CD4-positive, alpha-beta T cell treated with Interleukin-10 for 1 hour (primary cell): ENCODE results near the gene CLEC20A.

Experiments
- DNase-seq: peaks from one replicate; pipeline ENCODE4 v3.0.0-alpha.2; 2020

CLEC20A gene

DNA sequence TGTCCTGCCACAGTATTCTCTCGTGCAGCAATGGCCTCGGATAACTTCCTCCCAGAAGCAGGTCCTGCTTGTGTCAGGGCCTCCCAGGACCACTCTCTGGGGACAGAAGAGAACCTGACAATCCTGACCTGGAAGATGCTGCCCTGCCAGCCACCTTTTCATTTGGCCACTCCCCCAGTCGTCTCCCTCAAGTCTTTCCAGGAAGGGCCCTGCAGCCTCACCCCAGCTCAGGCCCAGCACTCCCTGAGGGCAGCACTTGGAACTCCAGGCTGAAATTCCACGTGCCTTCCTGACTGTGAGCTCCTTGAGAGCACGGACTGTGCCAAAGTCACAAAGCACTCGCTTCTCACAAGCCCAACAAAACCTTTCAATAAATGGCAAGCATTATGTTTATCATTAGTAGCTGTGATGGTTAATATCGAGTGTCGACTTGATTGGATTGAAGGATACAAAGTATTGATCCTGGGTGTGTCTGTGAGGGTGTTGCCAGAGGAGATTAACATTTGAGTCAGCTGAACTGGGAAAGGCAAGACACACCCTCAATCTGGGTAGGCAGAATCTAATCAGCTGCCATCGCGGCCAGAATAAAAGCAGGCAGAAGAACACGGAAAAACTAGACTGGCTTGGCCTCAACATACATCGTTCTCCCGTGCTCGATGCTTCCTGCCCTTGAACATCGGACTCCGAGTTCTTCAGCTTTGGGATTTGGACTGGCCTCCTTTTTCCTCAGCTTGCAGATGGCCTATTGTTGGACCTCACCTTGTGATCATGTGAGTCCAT, 2.3 kb upstream of the CLEC20A start:
- no peak for DNase-seq

DNA sequence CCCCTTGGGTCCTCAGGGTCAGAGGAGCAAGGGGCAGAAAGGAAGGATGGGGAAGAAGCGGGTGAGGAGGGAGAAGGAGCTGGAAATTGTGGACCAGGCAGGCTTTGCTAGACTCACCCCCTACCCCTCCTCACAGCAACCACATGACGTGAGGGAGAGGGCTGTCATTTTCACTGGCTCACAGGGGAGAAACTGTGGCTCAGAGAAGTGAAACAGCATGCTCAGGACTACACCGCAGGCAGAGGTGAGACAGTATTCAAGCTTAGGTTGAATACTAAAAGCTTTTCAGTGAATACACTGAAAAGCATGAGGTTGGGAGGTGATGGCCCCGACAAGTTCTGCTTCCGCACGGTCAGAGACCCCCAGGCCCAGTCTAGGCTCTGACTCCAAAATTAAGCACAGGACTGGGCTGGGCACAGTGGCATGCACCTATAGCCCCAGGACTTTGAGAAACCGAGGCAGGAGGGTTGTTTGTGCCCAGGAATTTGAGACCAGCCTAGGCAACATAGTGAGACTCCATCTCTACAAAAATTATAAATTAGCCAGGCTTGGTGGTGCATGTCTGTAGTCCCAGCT, 1.2 kb upstream of the CLEC20A start:
- DNase-seq = no peak

DNA sequence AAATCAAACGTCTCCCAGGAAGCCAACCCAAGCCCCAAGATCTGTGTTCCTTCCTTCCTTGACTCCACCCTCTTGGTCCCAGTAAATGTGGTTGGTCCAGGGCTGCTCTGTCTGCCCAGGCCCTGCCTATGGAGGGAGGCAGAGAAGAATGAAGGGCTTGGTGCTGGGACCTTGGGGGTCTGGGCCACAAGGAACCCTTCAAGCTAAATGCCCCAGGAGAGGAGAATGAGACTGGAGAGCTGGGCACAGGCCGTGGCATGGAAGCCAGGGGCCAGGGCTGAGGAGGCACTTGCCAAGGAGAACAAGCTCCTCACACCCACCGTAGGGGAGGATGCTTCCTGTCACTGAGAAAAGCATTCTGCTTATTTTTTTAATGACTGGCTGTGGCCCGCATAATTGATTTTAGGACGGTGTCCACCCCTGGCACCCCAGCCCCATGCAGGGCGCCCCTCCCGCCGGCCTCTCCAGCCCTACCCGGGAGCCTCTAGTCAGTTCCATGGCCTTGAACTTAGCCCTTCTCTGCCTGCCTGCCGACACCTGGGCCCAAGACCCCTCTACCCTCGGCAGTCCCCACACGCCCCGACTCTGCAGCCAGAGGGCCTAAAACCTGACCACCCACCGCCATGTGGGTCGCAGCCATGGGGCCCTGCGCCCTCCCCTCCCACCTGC, 889 bp downstream of the CLEC20A start:
- no peak for DNase-seq

DNA sequence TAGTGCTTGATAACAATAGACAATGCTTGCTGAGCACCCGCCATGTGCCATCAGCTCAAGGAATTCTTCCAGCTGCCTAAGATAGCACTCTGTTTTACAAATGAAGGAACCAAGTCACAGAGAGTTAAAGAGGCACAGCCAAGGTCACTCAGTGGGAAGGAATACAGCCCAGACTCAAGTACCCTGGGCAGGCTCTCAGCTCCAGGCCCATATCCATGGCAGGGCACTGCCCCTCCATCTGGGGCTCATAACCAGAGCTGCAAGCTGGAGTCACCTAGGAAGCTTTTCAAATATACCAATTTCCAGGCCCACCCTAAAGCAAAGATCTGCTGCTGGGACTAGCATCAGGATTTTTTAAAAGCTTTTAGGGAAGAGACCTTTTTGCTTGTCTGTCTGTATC, 1.6 kb downstream of the CLEC20A start:
- DNase-seq = no peak

DNA sequence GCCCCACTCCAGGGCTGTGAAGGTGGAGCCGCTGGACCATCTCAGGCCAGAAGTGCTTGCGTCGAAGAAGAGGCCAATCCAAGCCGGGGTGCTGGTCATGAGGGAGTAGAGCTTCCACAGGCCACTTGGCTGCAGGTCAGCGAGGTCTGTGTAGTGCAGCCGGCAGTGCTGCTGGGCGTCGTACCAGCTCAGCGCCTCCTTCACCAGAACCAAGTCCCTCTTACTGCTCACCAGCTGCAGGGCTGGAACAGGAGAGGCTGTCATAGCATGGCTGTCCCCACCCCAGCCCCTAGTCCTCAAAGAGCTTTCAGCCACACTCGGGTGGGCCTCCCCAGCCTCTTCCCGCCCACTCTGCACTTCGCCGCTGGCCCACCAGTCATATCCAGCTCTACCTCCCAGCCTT, 2.2 kb downstream of the CLEC20A start:
- DNase-seq = no peak

DNA sequence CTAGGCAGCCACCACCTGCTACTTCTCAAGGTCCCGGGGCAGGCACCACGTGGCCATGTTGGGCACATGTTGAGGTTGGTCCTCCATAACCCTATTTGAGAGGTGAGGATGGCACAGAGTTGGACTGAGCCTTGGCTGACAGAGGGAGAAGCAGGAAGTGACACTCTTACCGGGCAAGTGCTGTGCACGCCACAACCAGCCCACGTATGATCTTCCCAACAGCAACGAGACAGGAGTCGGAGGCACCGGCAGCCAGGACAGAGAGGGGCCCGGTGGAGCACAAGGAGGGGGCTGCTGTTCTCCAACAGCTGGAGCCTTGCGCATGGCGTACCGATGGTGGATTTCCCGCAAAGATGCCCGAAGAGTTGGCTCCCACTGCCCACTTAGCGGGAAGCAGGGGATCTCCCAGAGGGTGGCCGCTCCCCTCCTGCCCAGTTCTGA, 3.4 kb downstream of the CLEC20A start:
- DNase-seq = no peak

DNA sequence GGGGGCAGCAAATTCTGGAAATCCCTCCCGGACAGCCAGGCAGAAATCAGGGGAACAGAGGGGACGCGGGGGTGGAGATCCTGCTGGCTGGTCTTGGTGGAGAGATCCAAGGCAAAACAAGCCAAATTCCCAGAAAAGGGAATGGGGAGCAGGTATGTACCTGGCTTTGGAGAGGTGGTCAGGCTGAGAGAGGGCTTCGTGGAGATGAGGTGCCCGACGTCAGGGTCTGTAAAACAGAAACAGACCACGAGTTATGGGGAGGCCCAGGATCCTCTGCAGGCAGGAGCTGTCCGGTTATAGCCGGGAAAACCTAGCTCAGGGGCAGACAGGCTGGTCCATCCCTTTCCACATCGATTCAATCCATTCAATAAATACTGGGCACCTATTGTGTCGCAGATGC, 4.4 kb downstream of the CLEC20A start:
- DNase-seq = no peak

DNA sequence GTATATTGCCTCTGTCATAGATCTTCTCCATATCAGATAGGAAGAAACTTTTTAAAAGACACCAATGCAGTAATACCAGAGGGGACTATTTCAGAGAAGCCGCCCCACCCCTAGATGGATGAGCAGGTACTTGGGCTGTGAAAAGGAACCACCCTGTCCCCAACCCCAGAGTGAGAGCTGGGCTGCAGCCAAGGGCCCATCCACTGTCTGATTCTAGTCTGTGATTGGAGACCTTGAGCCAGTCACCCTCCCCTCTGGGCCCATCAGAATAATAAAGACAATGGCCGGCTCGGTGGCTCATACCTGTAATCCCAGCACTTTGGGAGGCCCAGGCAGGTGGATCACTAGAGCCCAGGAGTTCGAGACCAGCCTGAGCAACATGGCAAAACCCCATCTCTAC, 5.0 kb downstream of the CLEC20A start:
- no peak for DNase-seq

DNA sequence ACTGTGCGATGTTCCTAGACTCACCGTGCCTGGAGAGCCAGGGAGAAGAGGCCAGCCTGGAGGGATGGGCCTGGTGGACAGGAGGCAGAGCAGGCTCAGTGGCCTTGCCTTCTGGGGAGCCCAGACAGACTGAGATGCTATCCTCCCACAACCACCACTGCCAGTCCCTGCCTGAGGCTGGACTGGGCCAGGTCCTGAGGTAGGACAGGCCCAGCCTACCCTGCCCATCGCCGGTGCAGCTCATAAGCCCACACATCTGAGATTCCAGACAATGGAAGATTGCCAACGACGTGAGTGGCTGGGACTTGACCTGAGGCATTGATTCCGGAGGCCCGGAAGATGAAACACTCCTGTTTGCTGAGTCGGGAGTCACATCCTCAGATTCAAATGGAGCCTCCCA, 5.8 kb downstream of the CLEC20A start:
- no peak for DNase-seq

DNA sequence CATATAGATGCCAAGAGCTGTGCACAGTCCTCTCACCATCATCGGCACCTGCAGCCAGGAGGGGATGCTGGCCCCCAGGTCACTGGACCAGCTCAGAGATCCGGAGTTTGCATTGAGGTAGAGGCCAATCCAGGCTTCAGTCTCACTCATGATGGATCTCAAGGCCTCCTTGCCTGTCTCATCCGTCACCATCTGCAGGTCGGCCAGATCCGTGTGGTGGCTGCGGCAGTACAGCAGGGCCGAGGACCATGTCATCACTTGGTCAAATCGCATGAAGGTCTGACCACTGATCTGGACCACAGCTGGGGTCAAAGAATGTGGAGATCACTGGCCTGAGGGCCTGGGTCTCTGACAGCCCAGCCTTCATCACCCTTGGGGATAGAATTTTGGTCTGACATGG, 6.6 kb downstream of the CLEC20A start:
- DNase-seq = no peak

DNA sequence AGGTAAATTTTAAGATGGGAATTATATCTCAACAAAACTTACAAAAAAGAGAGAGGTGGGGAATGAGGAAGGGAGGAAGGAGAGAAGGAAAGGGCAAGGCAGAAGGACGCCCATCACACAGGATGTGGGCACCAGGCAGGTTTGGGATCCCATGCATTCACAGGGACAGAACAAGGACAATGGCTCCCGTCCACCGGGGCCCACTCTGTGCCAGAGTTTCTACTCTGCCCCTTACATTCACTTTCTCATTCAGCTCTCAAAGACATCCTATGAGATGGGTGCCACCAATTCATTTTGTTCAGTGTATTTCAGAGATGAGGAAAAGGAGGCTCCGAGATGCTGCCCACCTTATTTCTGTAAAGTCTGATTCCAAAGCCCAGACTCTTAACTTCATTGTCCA, 7.4 kb downstream of the CLEC20A start:
- no peak for DNase-seq

DNA sequence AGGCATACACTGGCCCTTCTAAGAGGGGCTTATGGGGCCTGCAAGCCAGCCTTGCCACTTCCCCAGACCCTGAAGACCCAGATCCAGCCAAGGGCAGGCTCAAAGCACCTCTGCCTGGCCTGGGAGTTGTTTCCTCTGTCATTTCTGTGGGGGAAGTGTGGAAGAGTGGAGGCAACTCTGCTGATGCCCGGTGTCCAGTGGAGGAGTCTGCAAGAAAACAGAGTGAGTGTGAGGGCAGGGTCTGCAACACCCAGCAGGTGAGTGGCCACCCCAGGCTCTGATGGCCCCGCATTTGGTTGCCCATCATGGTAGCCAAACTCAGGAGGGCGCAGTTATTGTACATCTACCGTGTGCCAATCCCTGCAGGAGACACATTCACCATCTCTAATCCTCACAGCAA, 8.4 kb downstream of the CLEC20A start:
- DNase-seq = no peak

DNA sequence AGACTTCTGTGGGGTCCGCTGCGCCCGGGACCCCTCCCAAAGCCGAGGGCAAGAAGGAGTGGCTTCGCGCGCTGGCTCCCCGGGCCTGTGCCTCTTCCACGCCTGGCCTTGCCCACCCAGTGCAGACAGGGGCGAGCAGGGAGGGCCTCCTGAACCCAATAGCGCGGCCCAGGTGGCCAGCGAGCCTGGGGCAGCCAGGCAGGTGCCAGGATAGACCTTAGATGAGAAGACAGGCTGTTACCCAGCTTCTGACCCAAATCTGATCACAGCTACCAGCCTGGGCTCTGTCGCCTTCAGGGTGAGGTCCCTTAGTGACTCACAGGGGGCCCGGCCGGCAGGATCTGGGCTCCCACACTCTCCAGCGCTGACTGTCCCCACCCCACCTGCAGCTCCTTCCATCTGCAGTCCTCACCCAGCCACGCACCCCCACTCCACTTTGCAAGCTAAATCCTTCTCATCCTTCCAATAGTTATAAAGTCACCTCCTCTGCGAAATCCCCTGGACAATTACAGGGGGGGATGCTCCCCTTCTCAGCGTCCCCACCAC, 9.6 kb downstream of the CLEC20A start:
- DNase-seq = no peak

DNA sequence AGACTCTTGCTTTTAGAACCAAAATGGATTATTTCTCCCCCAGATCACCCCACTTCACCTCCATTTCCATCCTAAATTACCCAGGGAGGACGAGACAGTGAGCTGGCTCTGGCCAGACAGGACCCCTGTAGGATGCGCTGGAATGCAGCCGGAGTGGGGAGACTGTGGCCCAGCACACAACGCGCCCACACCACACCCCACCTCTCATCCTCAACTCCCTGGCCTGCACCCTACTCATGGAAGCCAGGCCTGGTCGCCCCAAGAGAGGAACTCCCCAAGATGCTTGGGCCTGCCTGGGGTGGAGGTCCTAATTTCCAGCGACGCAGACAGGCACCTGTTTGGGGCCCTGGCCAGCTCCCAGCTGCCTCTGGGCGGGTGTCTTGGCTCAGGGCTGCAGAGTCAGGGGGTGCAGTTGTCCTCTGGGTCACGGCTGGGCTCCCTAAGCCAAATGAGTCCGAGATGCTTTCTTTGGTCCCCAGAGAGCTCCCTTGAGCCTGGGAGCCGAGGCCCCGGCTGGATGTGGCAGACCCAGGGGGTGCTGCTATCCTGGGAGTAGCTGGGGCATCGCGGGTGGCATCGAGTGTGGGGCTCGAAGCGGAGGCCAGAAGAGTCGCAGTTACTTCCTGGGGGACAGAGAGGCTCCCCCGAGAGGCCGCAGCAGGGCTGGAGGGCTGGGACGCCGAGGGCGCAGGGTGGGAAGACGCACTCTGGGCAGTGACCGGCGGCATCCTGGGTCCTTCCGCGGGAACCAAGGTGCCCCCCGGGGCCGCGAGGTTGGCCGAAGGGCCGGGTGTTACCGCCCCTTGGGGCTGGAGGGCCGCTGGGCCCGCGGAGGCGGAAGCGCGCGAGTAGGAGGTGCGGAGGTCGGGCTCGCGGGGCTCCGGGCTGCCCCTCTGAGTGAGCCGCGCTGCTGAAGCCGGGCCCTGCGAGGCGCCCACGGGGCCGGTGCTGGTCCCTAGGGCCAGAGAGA, 10.4 kb downstream of the CLEC20A start:
- DNase-seq = no peak

DNA sequence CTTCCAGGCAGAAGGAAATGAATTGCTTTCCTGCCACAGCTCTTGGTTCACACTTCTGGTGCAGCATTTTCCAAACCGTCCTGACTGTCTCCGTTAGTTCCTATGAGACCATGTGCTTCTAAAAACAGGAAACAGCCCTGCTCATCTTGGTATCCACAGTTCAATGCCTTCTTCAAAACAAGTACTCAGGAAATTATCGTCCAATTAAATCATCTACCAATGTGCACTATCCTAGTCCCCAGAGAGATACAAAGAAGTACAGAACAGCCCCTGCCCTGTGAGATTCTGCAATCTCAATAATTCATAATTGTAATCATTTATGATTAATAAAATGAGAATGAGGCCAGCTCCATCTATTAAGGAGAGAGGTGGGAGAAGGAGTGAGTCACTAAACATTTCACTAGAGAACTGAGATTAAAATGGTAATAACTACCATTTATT, 11.2 kb downstream of the CLEC20A start:
- DNase-seq = no peak

DNA sequence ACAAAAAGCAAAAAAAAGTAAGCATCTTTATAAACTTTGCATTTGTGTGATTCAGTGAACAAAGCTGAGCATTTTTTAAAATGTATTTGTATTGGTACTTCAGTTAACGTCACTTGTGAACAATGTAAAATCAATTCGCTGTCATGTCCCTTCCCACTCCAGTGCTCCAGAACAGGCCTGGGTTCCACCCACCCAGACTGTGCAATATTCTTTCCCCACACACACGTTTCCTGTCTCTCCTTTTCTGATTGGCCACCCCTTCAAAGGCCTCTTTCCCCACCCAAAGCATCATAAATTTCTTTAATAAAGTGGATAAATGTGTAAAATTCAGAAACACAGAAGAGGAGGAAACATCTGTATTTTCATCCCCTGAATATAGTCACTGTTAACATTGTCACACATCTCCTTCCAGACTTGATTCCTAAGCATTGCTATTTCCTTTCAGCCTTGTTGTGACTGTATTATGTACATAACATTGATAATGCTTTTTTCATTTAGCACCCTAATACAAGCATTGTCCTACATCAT, 12.0 kb downstream of the CLEC20A start:
- no peak for DNase-seq

DNA sequence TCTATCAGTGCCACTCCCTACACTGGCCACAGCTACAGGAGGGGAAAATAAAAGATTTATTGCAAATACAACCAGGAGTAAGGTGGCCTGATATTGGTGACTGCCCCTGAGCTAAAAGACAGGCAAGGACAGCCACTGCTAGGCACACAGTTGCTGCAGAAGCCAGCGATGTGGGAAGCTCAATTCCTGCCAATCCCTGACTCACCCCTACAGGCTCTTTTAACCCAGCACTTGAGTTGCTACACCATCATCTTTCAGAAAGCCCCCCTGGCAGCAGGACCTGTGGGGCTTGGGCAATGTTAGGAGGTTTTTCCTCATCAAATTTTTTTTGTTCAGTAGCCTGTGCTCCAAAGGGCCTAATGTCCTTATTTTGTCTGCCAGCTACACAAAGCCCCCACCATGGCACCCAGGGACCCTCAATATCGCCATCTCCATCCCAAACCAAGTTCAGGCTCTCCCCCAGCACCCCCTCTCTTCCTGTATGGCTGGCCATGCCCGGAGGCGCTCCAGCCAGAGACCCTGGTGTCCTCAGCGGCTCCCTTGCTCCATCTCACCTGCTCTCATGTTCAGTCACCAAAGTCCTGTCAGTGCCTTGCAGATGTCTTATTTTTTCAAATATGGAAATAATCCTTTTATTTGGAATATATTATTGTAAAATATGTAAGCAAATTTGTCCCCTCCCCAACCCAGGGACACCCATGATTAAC, 13.4 kb downstream of the CLEC20A start:
- no peak for DNase-seq

DNA sequence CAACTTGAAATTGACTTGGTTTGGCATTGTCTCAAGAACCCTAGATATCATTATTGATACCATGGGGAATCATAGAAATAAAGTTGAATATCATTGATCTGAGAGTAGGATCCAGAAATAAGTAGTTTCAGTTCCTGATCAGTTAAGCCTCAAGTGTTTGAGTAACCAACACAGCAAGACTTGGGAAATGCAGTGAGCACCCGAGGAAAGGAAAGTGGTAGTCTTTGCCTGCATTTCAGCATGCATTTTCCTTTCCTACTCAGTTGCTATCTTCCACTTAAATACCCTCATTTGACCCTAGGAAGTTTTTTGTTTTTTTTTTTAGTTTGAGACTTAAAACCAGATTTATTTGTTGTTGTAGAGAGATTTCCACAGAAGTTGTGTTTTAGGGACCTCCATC, 18.9 kb downstream of the CLEC20A start:
- no peak for DNase-seq

DNA sequence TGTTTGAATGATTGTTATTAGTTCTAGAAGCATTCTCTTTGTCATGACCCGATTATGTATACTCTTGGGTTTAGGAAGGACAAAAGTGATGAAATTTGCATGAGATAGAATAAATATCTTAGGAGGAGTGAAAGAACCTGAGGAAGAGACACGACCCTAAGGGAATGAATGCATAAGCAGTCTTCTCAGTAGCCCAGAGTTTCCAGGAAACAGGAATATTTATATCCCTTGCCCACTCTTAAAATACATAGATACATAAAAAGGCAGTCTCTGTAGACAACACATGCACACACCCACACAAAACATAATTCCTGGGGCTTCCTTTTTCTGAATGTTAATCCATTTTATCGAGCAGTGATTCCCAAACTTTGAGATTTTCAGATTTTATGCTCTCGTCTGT, 19.4 kb downstream of the CLEC20A start:
- no peak for DNase-seq

DNA sequence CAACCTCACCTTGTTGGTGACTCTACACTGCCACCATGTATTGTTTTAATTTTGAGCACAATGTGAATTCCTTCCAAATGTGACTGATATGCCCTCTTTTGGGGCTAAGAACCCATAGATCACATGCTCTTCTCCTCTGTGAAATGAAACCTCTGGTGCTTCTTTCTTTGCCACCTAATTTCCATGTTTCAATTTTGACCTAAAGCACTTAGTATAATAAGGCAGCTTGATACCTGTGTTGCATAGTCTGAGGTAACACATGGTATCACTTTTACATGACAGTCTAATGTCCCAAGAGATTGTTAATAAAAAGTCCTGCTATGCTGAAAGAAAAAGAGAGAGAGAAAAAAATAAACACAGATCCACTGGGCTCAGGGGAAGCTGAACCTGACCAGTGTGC, 24.2 kb downstream of the CLEC20A start:
- DNase-seq = no peak

DNA sequence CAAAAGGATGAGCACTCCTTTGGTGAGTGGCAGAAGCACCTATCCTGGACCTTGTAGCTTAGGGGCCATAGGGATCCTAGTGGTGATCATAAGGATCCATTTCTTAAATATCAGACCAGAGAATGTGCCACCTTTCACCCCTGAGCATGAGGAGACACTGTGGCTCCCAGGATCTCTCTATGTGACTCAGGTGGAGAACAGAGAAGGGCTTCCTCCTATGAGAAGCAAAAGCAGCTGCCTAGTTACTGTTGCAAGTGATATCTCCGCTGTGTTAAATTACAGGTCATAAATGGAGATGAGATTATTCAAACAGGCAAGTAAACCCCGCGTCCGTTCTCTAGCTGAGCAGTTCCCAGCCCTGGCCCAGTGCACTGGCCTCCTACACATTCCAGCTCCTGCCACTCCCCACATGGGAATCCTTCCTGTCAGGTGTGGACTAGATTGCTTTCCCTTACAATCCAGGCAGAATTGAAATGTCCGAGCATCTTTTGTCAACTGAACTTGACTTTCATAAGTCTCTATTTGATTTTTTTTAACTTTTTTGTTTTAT, 26.3 kb downstream of the CLEC20A start:
- no peak for DNase-seq

DNA sequence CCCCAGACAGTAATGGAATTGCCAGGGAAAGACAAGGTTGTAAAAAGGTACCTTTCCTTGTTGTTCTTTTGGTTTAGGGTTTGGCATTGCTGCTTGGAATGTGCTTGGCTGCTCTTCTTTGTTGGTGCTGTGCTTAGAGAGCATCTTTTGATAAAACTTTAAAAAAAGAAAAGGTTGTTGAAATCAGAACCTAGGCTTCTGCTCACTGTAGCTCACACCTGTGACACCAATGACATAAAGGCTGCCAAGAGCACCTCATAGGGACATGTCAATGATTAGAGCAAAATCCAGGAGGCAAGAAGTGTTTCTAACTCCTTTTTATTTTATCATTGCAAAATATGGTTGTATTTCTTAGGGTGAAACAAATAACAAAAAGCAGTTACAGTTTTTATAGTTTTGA, 28.9 kb downstream of the CLEC20A start:
- no peak for DNase-seq
